Mesothelial cell of epicardium (in vitro differentiated cells): ENCODE data around the gene FNBP1. TPM values are rescaled to one million over a fixed set of nuclear protein-coding genes. Genes with fewer than 3 reads are reported as not detected.
"Not testable (repeated sequence)": the region's sequence is repeated elsewhere in the genome, so short reads cannot be mapped to it uniquely, and the experiment has no call there.

ENCODE experiments used
- DNase-seq, 2 experiments: peaks; one replicate each; pipeline ENCODE4 v3.0.0; 2021; ENCODE audit warnings: low spot score in 2 of 2; ENCODE audit not compliant: unreplicated experiment in 2 of 2
- H3K27ac Mint-ChIP-seq: 2 replicates; pipeline ENCODE4 v1.8.0; 2021; ENCODE audit warnings: mixed read lengths
- H3K27me3 Mint-ChIP-seq: 2 replicates; pipeline ENCODE4 v1.8.0; 2021; ENCODE audit warnings: low read depth, mixed read lengths
- H3K36me3 Mint-ChIP-seq: 2 replicates; pipeline ENCODE4 v1.8.0; 2021; ENCODE audit warnings: mixed read lengths
- H3K4me1 Mint-ChIP-seq: 2 replicates; pipeline ENCODE4 v1.8.0; 2021; ENCODE audit warnings: mixed read lengths
- H3K4me3 Mint-ChIP-seq: 2 replicates; pipeline ENCODE4 v1.8.0; 2021; ENCODE audit warnings: mild to moderate bottlenecking, moderate library complexity, mixed read lengths
- H3K9me3 Mint-ChIP-seq: 2 replicates; pipeline ENCODE4 v1.8.0; 2021; ENCODE audit warnings: mixed read lengths
- CTCF ChIP-seq: fragments of 200-600 bp; sonication (generic); IDR thresholded peaks from one replicate; pipeline ENCODE4 v1.5.0; 2021; ENCODE audit warnings: antibody characterized with exemption; ENCODE audit not compliant: unreplicated experiment
- total RNA-seq: library from RNA; stranded (reverse); gene quantifications from 3 replicates; pipeline ENCODE4 v1.2.1, GENCODE V29; 2021

Gene FNBP1
- total RNA-seq, 1 donor from 2014 or later = 52.4 TPM

GRCh38 chr9:130001190-130001589, 41.8 kb downstream of the FNBP1 start:
- peaks cover 19% of the 10 kb centered on the region for H3K4me1 Mint-ChIP-seq
- DNase-seq = no peak

DNA sequence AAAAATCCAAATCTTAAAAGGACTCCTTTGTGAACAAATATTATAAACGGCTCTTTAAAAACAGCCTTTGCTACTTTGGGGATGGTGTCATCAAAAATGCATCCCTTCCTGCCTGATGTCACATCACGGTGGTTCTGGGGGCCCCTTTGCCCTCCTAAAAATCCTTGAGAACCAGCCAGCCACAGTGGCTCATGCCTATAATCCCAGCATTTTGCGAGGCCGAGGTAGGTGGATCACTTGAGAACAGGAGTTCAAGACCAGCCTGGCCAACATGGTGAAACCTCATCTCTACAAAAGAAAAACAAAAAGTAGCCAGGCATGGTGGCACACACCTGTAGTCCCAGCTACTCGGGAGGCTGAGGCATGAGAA, 43.9 kb downstream of the FNBP1 start:
- H3K36me3 Mint-ChIP-seq = peaks cover 3% of the 10 kb centered on the region
- DNase-seq = no peak
- no peaks in the 10 kb centered on the region for H3K27me3 Mint-ChIP-seq
- TF ChIP-seq CTCF = no peak
- no peak overlapping the region for H3K4me3 Mint-ChIP-seq
- peak overlapping the region; percentile 83 for H3K27ac Mint-ChIP-seq
- no peaks in the 10 kb centered on the region for H3K9me3 Mint-ChIP-seq
- H3K4me1 Mint-ChIP-seq = peaks cover 33% of the 10 kb centered on the region

More at GRCh38 chr9:130001190-130001589, 41.8 kb downstream of the FNBP1 start:
- H3K27me3 Mint-ChIP-seq = no peaks in the 10 kb centered on the region
- no peak for TF ChIP-seq CTCF
- H3K9me3 Mint-ChIP-seq = no peaks in the 10 kb centered on the region
- no peak overlapping the region for H3K27ac Mint-ChIP-seq
- H3K36me3 Mint-ChIP-seq = peaks cover 3% of the 10 kb centered on the region
- H3K4me3 Mint-ChIP-seq = no peak overlapping the region

- peak overlapping the region; percentile 83 for H3K27ac Mint-ChIP-seq
- no peak for DNase-seq
- peaks cover 36% of the 10 kb centered on the region for H3K4me1 Mint-ChIP-seq
- no peaks in the 10 kb centered on the region for H3K9me3 Mint-ChIP-seq
- H3K27me3 Mint-ChIP-seq = no peaks in the 10 kb centered on the region
- no peak overlapping the region for H3K4me3 Mint-ChIP-seq
- TF ChIP-seq CTCF = no peak
- peaks cover 3% of the 10 kb centered on the region for H3K36me3 Mint-ChIP-seq
Observed at GRCh38 chr9:129998491-129999140, 44.4 kb downstream of the FNBP1 start.

GRCh38 chr9:129997706-129998105, 45.3 kb downstream of the FNBP1 start:
- DNase-seq, H3K36me3 Mint-ChIP-seq, H3K9me3 Mint-ChIP-seq: not testable (repeated sequence)

DNA sequence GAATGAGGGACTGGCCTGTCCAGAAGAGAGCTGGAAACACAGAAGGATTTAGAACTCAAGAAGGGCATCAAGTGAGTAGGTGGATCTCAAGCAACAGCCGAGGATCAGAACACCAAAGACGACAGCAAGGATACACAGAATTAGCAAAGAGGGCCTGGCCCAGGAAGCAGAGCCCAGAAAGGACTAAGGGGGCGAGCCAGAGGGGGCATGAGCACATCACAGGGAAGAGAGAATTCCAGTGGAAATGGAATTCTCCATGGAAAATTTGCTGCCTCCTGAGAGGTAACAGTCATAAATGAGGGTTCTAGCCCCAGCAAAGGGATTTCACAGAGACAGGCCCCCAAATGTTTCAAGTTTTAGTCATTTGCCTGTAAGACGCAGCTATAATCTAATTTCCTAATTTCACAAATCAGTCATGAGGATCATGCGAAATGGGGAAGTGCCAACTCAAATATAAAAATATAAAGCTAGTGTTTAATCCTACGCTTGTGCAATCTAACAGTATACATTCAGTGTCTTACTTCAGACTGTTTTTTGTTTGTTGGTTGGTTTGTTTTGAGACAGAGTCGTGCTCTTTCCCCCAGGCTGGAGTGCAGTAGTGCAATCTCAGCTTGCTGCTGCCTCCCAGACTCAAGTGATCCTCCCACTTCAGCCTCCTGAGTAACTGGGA, 46.7 kb downstream of the FNBP1 start:
- no peaks in the 10 kb centered on the region for H3K27me3 Mint-ChIP-seq
- H3K36me3 Mint-ChIP-seq = peaks cover 1% of the 10 kb centered on the region

More at GRCh38 chr9:129997706-129998105, 45.3 kb downstream of the FNBP1 start:
- not testable (repeated sequence) for H3K27ac Mint-ChIP-seq, H3K4me3 Mint-ChIP-seq, H3K27me3 Mint-ChIP-seq
- H3K4me1 Mint-ChIP-seq = peaks cover 36% of the 10 kb centered on the region

More for the DNA sequence above, 46.7 kb downstream of the FNBP1 start:
- TF ChIP-seq CTCF = no peak
- no peaks in the 10 kb centered on the region for H3K9me3 Mint-ChIP-seq
- H3K27ac Mint-ChIP-seq = peak overlapping the region; percentile 13
- H3K4me1 Mint-ChIP-seq = peaks cover 40% of the 10 kb centered on the region
- no peak for DNase-seq
- H3K4me3 Mint-ChIP-seq = no peak overlapping the region
